Tibial nerve (tissue), 3 donors: Measurements from ENCODE around the gene M1AP.

ENCODE experiments used
- POLR2A ChIP-seq, 2 donors: fragments of 450-650 bp; IDR thresholded peaks; one replicate each; pipeline ENCODE4 v1.6.1; 2017; ENCODE audit warnings: antibody characterized with exemption in 2 of 2, mild to moderate bottlenecking in 2 of 2, moderate library complexity in 2 of 2
- TF ChIP-seq, protein P1 (sequence below), 5 experiments: fragments of 200-600 bp in 3 of 5; fragments of 450-650 bp in 2 of 5; sonication (generic) in 3 of 5; IDR thresholded peaks; one replicate each; pipeline ENCODE4 v1.5.1; 2016 to 2019; ENCODE audit warnings: antibody characterized with exemption in 5 of 5, mild to moderate bottlenecking in 3 of 5, moderate library complexity in 2 of 5

DNA sequence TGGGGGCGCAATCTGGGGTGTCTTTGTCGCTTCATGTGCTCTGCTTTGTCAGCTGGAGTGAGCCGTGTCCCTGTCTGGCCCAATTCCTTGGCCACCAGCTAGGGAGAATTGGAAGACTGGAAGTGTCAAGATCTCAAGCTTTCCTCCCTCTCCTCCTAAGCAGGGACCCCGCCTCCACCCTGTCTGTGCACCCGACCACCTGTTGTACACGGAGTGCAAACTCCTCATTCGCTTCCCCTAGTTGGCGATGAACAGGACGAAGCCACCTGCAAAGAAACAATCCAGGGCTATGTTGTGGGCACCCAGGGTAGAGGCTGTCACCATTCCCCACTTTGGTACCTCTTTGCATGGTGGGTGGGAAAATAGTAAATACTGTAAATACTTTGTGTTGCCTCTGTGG is 120.4 kb downstream of the M1AP start:
- TF ChIP-seq POLR2A (IDR thresholded peaks at IDR 0.05) = no peak
- TF ChIP-seq, protein P1, sequence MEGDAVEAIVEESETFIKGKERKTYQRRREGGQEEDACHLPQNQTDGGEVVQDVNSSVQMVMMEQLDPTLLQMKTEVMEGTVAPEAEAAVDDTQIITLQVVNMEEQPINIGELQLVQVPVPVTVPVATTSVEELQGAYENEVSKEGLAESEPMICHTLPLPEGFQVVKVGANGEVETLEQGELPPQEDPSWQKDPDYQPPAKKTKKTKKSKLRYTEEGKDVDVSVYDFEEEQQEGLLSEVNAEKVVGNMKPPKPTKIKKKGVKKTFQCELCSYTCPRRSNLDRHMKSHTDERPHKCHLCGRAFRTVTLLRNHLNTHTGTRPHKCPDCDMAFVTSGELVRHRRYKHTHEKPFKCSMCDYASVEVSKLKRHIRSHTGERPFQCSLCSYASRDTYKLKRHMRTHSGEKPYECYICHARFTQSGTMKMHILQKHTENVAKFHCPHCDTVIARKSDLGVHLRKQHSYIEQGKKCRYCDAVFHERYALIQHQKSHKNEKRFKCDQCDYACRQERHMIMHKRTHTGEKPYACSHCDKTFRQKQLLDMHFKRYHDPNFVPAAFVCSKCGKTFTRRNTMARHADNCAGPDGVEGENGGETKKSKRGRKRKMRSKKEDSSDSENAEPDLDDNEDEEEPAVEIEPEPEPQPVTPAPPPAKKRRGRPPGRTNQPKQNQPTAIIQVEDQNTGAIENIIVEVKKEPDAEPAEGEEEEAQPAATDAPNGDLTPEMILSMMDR (IDR thresholded peaks at IDR 0.05) = no peak
